A673 (cell line): ENCODE measurements around the gene S100A16. TPM values are rescaled to one million over a fixed set of nuclear protein-coding genes. Genes with fewer than 3 reads are reported as not detected.

Source experiments
- BruUV-seq: library from RNA; stranded (reverse); fragments of 400-500 nt; replicated peaks from 2 replicates; lab custom pipeline; 2021; lab: Mats Ljungman, UMichigan
- CTCF ChIA-PET: fragments of 300-600 bp; sonication (Branson Sonifier 250); formaldehyde crosslinking; loops from one replicate; lab custom pipeline; 2022; ENCODE audit warnings: antibody characterized with exemption; lab: Charles Lee
- POLR2A ChIA-PET: fragments of 300-600 bp; sonication (Branson Sonifier 250); formaldehyde crosslinking; loops from one replicate; lab custom pipeline; 2022; ENCODE audit warnings: antibody characterized with exemption; ENCODE audit not compliant: low non-redundant PET; lab: Charles Lee
- DNase-seq: peaks from one replicate; pipeline ENCODE4 v3.0.0-alpha.2; 2015; ENCODE audit warnings: low spot score
- H3K27ac ChIP-seq: fragments of 200-600 bp; sonication (generic); 2 replicates; pipeline ENCODE4 v1.5.1; 2016; ENCODE audit warnings: mixed run types, low read depth, mild to moderate bottlenecking, mixed read lengths, antibody characterized with exemption, low read length; ENCODE audit not compliant: poor library complexity, severe bottlenecking
- H3K27me3 ChIP-seq: fragments of 200-600 bp; sonication (generic); replicated peaks from 2 replicates; pipeline ENCODE4 v1.6.1; 2017; ENCODE audit warnings: mixed run types, low read depth, mild to moderate bottlenecking, mixed read lengths, antibody characterized with exemption, low read length; ENCODE audit not compliant: insufficient read depth, poor library complexity
- H3K36me3 ChIP-seq: fragments of 200-600 bp; sonication (generic); 2 replicates; pipeline ENCODE4 v1.6.1; 2016; ENCODE audit warnings: mixed run types, mild to moderate bottlenecking, mixed read lengths, antibody characterized with exemption, low read length; ENCODE audit not compliant: insufficient read depth, poor library complexity, severe bottlenecking
- H3K4me1 ChIP-seq: fragments of 200-600 bp; sonication (generic); 2 replicates; pipeline ENCODE4 v1.6.1; 2017; ENCODE audit warnings: mixed run types, mild to moderate bottlenecking, mixed read lengths, antibody characterized with exemption, low read length; ENCODE audit not compliant: insufficient read depth, poor library complexity, severe bottlenecking
- H3K4me3 ChIP-seq: fragments of 200-600 bp; sonication (generic); 2 replicates; pipeline ENCODE4 v1.5.1; 2016; ENCODE audit warnings: low read depth, mixed run types, mild to moderate bottlenecking, mixed read lengths, low read length; ENCODE audit not compliant: poor library complexity, severe bottlenecking
- H3K9me3 ChIP-seq: fragments of 200-600 bp; sonication (generic); 2 replicates; pipeline ENCODE4 v1.6.1; 2016; ENCODE audit warnings: mixed run types, low read depth, mild to moderate bottlenecking, mixed read lengths, antibody characterized with exemption, low read length; ENCODE audit not compliant: poor library complexity, severe bottlenecking
- CTCF ChIP-seq: fragments of 300-800, 200-600 bp; sonication (generic); conservative IDR thresholded peaks from 2 replicates; pipeline ENCODE4 v1.5.1; 2017; ENCODE audit warnings: low read depth, mild to moderate bottlenecking, antibody characterized with exemption, low read length, moderate library complexity, mixed read lengths
- EZH2 ChIP-seq: fragments of 200-600 bp; sonication (generic); IDR thresholded peaks from 2 replicates; pipeline ENCODE4 v1.6.1; 2017; ENCODE audit warnings: borderline replicate concordance, low read depth, mild to moderate bottlenecking, mixed read lengths, antibody characterized with exemption, low read length; ENCODE audit not compliant: poor library complexity, severe bottlenecking
- intact Hi-C: fragments of 100-400 bp; cut with micrococcal nuclease; formaldehyde crosslinking; loops from one replicate; pipeline ENCODE4 v1.10.0; 2022; ENCODE audit not compliant: unreplicated experiment
- total RNA-seq: library from RNA; stranded (reverse); gene quantifications from 2 replicates; pipeline ENCODE4 v1.2.3, GENCODE V29; 2021

Gene S100A16
- total RNA-seq, 1 experiment from 2014 or later = 0.43 TPM

- intact Hi-C loops = no loop called here
- TF ChIP-seq CTCF (no peak), EZH2 (no peak)
- CTCF ChIA-PET = no interaction called here
- no peaks in the 10 kb centered on the region for H3K36me3 ChIP-seq
- no peak overlapping the region for H3K4me3 ChIP-seq
- no peaks in the 10 kb centered on the region for H3K4me1 ChIP-seq
- H3K27ac ChIP-seq = no peak overlapping the region
- DNase-seq = no peak
- no peaks in the 10 kb centered on the region for H3K27me3 ChIP-seq
- BruUV-seq = no TSS peak
- POLR2A ChIA-PET = no interaction called here
- no peaks in the 10 kb centered on the region for H3K9me3 ChIP-seq
Observed at GRCh38 chr1:153587314-153587713, 25.6 kb downstream of the S100A16 start.

GRCh38 chr1:153586347-153586746 lies 26.6 kb downstream of the S100A16 start:
- H3K9me3 ChIP-seq = no peaks in the 10 kb centered on the region
- no peak overlapping the region for H3K27ac ChIP-seq
- H3K4me3 ChIP-seq = no peak overlapping the region
- intact Hi-C loops = no loop called here
- no peaks in the 10 kb centered on the region for H3K36me3 ChIP-seq
- BruUV-seq = no TSS peak
- no peak for DNase-seq
- ChIA-PET POLR2A (no interaction called here), CTCF (no interaction called here)
- TF ChIP-seq EZH2 (no peak), CTCF (no peak)
- H3K27me3 ChIP-seq = no peaks in the 10 kb centered on the region
- H3K4me1 ChIP-seq = no peaks in the 10 kb centered on the region

GRCh38 chr1:153585006-153585405 lies 27.9 kb downstream of the S100A16 start:
- no peaks in the 10 kb centered on the region for H3K27me3 ChIP-seq
- H3K4me3 ChIP-seq = no peak overlapping the region
- no peaks in the 10 kb centered on the region for H3K4me1 ChIP-seq
- no peak overlapping the region for H3K27ac ChIP-seq
- ChIA-PET CTCF (no interaction called here), POLR2A (no interaction called here)
- no peaks in the 10 kb centered on the region for H3K36me3 ChIP-seq
- TF ChIP-seq CTCF (no peak), EZH2 (no peak)
- BruUV-seq = no TSS peak
- no peak for DNase-seq
- H3K9me3 ChIP-seq = no peaks in the 10 kb centered on the region
- intact Hi-C loops = no loop called here
